ENCODE measurements around the gene ROR1.
"Not testable (repeated sequence)": the region's sequence is repeated elsewhere in the genome, so short reads cannot be mapped to it uniquely, and the experiment has no call there.

The ROR1 gene

DNA sequence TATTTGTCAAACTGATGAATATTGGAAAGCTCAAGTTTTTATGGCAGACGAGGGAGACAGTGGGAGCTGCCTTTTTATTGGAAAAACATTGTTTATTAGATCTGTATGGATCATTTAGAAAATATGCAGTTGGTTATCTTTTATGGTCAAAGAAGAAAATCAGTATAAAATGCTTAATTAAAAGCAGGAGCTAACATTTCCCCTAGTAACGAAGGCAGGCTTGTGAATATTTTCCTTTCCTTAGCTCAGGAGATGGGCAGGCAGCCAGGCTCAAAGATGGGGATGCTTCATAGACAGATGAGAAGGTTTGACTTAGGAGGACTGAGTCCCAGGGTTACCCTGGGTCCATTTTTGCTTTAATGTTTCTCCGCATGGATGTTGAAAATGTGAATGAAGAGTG lies 26.0 kb downstream of the ROR1 start:
- no peak for DNase-seq
- no peaks in the 10 kb centered on the region for H3K36me3 ChIP-seq (ENCODE audit: control insufficient read depth, insufficient read depth, low read length)
- no peaks in the 10 kb centered on the region for H3K27me3 ChIP-seq (replicated peaks; ENCODE audit: control insufficient read depth, insufficient read depth, low read length, poor library complexity, severe bottlenecking)
- H3K4me3 ChIP-seq (ENCODE audit: insufficient read depth, low read depth, low read length, poor library complexity, severe bottlenecking): no peak overlapping the region
- H3K9me3 ChIP-seq (ENCODE audit: control insufficient read depth, low read length): no peaks in the 10 kb centered on the region
- H3K27ac ChIP-seq (ENCODE audit: insufficient read depth, low read length, poor library complexity, severe bottlenecking): no peak overlapping the region
- no peaks in the 10 kb centered on the region for H3K4me1 ChIP-seq (ENCODE audit: control insufficient read depth, insufficient read depth, low read length, poor library complexity, severe bottlenecking)

GRCh38 chr1:63802109-63802508 lies 28.3 kb downstream of the ROR1 start:
- no peak for DNase-seq
- Histone ChIP-seq H3K4me3 (ENCODE audit: insufficient read depth, low read depth, low read length, poor library complexity, severe bottlenecking) (no peak overlapping the region), H3K27ac (ENCODE audit: insufficient read depth, low read length, poor library complexity, severe bottlenecking) (no peak overlapping the region), H3K4me1 (ENCODE audit: control insufficient read depth, insufficient read depth, low read length, poor library complexity, severe bottlenecking) (no peaks in the 10 kb centered on the region), H3K9me3 (ENCODE audit: control insufficient read depth, low read length) (no peaks in the 10 kb centered on the region), H3K27me3 (replicated peaks; ENCODE audit: control insufficient read depth, insufficient read depth, low read length, poor library complexity, severe bottlenecking) (no peaks in the 10 kb centered on the region), H3K36me3 (ENCODE audit: control insufficient read depth, insufficient read depth, low read length) (no peaks in the 10 kb centered on the region)

DNA sequence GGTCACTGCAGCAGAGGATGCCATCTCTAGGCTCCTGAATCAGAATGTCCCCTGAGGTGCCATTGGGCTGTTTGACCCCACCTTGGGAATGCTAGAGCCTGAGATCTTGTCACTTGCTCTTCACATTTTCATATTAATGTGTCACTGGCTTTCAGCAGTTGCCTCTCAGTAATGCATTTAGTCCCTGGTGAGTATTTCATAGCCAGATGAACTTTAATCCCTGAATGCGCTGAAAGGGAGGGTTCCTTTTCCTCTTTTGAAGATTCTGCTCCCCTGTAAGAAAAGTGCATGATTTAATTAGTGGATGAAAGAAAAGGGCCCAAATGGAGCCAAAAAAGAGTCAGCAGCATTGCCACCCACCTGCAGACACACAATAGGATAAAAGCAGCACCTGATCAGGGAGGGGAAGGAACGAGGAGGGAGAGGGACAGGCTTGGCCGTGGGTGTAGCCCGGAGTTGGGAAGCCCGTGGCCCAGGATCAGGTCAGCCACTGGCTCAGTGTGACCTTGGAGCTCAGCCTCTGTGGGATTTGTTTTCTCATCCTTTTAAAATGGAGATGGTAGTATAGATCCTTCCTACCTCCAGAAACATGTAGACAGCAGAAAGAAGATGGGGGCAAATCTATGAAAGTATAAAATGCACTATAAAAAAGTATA lies 31.1 kb downstream of the ROR1 start:
- no peaks in the 10 kb centered on the region for H3K27me3 ChIP-seq (replicated peaks; ENCODE audit: control insufficient read depth, insufficient read depth, low read length, poor library complexity, severe bottlenecking)
- no peaks in the 10 kb centered on the region for H3K4me1 ChIP-seq (ENCODE audit: control insufficient read depth, insufficient read depth, low read length, poor library complexity, severe bottlenecking)
- H3K27ac ChIP-seq (ENCODE audit: insufficient read depth, low read length, poor library complexity, severe bottlenecking): no peak overlapping the region
- no peaks in the 10 kb centered on the region for H3K9me3 ChIP-seq (ENCODE audit: control insufficient read depth, low read length)
- DNase-seq: no peak
- H3K4me3 ChIP-seq (ENCODE audit: insufficient read depth, low read depth, low read length, poor library complexity, severe bottlenecking): no peak overlapping the region
- H3K36me3 ChIP-seq (ENCODE audit: control insufficient read depth, insufficient read depth, low read length): no peaks in the 10 kb centered on the region

- DNase-seq: no peak
- Histone ChIP-seq H3K27me3 (replicated peaks; ENCODE audit: control insufficient read depth, insufficient read depth, low read length, poor library complexity, severe bottlenecking) (no peaks in the 10 kb centered on the region), H3K4me3 (ENCODE audit: insufficient read depth, low read depth, low read length, poor library complexity, severe bottlenecking) (no peak overlapping the region), H3K36me3 (ENCODE audit: control insufficient read depth, insufficient read depth, low read length) (no peaks in the 10 kb centered on the region), H3K4me1 (ENCODE audit: control insufficient read depth, insufficient read depth, low read length, poor library complexity, severe bottlenecking) (no peaks in the 10 kb centered on the region), H3K27ac (ENCODE audit: insufficient read depth, low read length, poor library complexity, severe bottlenecking) (no peak overlapping the region), H3K9me3 (ENCODE audit: control insufficient read depth, low read length) (no peaks in the 10 kb centered on the region)
These were observed 33.2 kb downstream of the ROR1 start for GRCh38 chr1:63807046-63807445.

- H3K4me1 ChIP-seq (ENCODE audit: control insufficient read depth, insufficient read depth, low read length, poor library complexity, severe bottlenecking): no peaks in the 10 kb centered on the region
- no peak overlapping the region for H3K4me3 ChIP-seq (ENCODE audit: insufficient read depth, low read depth, low read length, poor library complexity, severe bottlenecking)
- DNase-seq: no peak
- H3K27ac ChIP-seq (ENCODE audit: insufficient read depth, low read length, poor library complexity, severe bottlenecking): no peak overlapping the region
- H3K9me3 ChIP-seq (ENCODE audit: control insufficient read depth, low read length): no peaks in the 10 kb centered on the region
- H3K36me3 ChIP-seq (ENCODE audit: control insufficient read depth, insufficient read depth, low read length): no peaks in the 10 kb centered on the region
- H3K27me3 ChIP-seq (replicated peaks; ENCODE audit: control insufficient read depth, insufficient read depth, low read length, poor library complexity, severe bottlenecking): no peaks in the 10 kb centered on the region
These were observed 37.2 kb downstream of the ROR1 start for GRCh38 chr1:63810936-63811469.

DNA sequence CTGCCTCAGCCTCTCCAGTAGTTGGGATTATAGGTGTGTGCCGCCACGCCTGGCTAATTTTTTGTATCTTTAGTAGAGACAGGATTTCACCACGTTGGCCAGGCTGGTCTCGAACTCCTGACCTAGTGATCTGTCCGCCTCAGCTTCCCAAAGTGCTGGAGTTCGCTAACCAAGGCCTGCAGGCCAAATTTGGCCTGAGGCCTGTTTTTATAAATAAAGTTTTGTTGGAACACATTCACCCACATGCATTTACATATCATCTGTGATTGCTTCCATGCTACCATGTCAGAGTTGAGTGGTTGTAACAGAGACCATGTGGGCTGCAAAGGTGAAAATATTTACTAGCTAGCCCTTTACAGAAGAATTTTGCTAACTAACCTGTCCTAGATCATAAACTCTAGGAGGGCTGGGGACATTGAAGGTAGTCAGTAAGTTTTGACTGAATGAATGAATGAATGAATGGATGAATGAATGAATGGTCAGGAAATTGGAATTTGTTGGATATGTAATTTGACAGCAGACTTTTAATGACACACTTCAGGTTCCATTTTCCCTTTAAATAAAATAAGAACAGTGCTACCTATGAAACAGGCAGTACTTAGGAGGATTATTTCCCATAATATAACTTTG lies 38.4 kb downstream of the ROR1 start:
- Histone ChIP-seq H3K4me3 (ENCODE audit: insufficient read depth, low read depth, low read length, poor library complexity, severe bottlenecking) (no peak overlapping the region), H3K27ac (ENCODE audit: insufficient read depth, low read length, poor library complexity, severe bottlenecking) (no peak overlapping the region), H3K27me3 (replicated peaks; ENCODE audit: control insufficient read depth, insufficient read depth, low read length, poor library complexity, severe bottlenecking) (no peaks in the 10 kb centered on the region), H3K9me3 (ENCODE audit: control insufficient read depth, low read length) (no peaks in the 10 kb centered on the region), H3K36me3 (ENCODE audit: control insufficient read depth, insufficient read depth, low read length) (no peaks in the 10 kb centered on the region), H3K4me1 (ENCODE audit: control insufficient read depth, insufficient read depth, low read length, poor library complexity, severe bottlenecking) (no peaks in the 10 kb centered on the region)
- no peak for DNase-seq

- Histone ChIP-seq H3K27me3 (replicated peaks; ENCODE audit: control insufficient read depth, insufficient read depth, low read length, poor library complexity, severe bottlenecking) (no peaks in the 10 kb centered on the region), H3K4me3 (ENCODE audit: insufficient read depth, low read depth, low read length, poor library complexity, severe bottlenecking) (no peak overlapping the region), H3K27ac (ENCODE audit: insufficient read depth, low read length, poor library complexity, severe bottlenecking) (no peak overlapping the region), H3K9me3 (ENCODE audit: control insufficient read depth, low read length) (no peaks in the 10 kb centered on the region), H3K4me1 (ENCODE audit: control insufficient read depth, insufficient read depth, low read length, poor library complexity, severe bottlenecking) (no peaks in the 10 kb centered on the region), H3K36me3 (ENCODE audit: control insufficient read depth, insufficient read depth, low read length) (no peaks in the 10 kb centered on the region)
- no peak for DNase-seq
These were observed 40.0 kb downstream of the ROR1 start for GRCh38 chr1:63813829-63814277.

GRCh38 chr1:63816217-63816815 lies 42.5 kb downstream of the ROR1 start:
- not testable (repeated sequence) for H3K4me1 ChIP-seq (ENCODE audit: control insufficient read depth, insufficient read depth, low read length, poor library complexity, severe bottlenecking); H3K27ac ChIP-seq (ENCODE audit: insufficient read depth, low read length, poor library complexity, severe bottlenecking); DNase-seq; H3K4me3 ChIP-seq (ENCODE audit: insufficient read depth, low read depth, low read length, poor library complexity, severe bottlenecking); H3K36me3 ChIP-seq (ENCODE audit: control insufficient read depth, insufficient read depth, low read length); H3K27me3 ChIP-seq (replicated peaks; ENCODE audit: control insufficient read depth, insufficient read depth, low read length, poor library complexity, severe bottlenecking); H3K9me3 ChIP-seq (ENCODE audit: control insufficient read depth, low read length)

DNA sequence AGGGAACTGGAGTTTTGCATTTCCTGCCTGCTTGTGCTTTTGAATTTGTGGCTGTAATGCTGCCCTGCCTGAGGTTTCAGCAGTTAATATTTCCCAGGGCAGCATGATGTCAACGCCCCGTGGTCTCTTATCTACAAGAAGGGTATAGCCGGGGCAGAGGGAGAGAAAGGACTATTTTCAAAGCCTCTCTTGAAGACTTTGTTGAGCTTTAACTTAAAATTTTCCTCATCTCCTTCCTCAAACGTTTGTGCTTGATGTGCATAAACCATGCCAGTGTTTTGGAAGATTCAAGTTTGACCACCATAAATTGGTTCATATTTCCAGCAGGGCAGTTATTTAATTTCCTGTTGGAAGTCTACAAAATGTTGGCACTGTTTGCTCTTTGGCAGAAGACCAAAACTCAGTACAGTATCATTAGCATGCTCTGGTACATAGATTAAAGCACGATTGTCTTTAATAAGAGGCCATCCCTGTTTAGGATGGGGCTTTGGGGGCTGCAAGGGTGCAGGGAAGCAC lies 43.4 kb downstream of the ROR1 start:
- DNase-seq: no peak
- Histone ChIP-seq H3K27ac (ENCODE audit: insufficient read depth, low read length, poor library complexity, severe bottlenecking) (no peak overlapping the region), H3K4me1 (ENCODE audit: control insufficient read depth, insufficient read depth, low read length, poor library complexity, severe bottlenecking) (no peaks in the 10 kb centered on the region), H3K4me3 (ENCODE audit: insufficient read depth, low read depth, low read length, poor library complexity, severe bottlenecking) (no peak overlapping the region), H3K27me3 (replicated peaks; ENCODE audit: control insufficient read depth, insufficient read depth, low read length, poor library complexity, severe bottlenecking) (no peaks in the 10 kb centered on the region), H3K9me3 (ENCODE audit: control insufficient read depth, low read length) (no peaks in the 10 kb centered on the region), H3K36me3 (ENCODE audit: control insufficient read depth, insufficient read depth, low read length) (no peaks in the 10 kb centered on the region)

DNA sequence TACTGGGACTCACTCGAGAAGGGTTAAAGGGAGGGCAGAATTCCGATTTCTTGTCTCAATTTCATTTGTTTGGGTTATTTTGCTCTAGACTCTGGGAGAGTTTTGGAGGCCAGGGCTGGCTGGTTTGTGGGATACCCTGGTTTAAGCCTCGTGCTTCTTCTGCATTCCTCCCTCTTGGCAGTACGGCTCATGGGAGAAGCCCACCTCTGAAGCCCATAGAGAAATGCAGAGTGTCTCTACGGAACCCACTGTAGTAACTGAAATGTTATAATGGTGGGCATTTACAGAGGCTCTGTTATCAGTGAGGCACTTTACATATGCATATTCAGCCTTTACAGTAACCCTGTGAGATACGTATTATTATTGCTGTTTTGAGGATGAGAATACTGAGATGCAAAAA lies 43.9 kb downstream of the ROR1 start:
- no peak for DNase-seq
- Histone ChIP-seq H3K27ac (ENCODE audit: insufficient read depth, low read length, poor library complexity, severe bottlenecking) (no peak overlapping the region), H3K4me3 (ENCODE audit: insufficient read depth, low read depth, low read length, poor library complexity, severe bottlenecking) (no peak overlapping the region), H3K4me1 (ENCODE audit: control insufficient read depth, insufficient read depth, low read length, poor library complexity, severe bottlenecking) (no peaks in the 10 kb centered on the region), H3K9me3 (ENCODE audit: control insufficient read depth, low read length) (no peaks in the 10 kb centered on the region), H3K36me3 (ENCODE audit: control insufficient read depth, insufficient read depth, low read length) (no peaks in the 10 kb centered on the region), H3K27me3 (replicated peaks; ENCODE audit: control insufficient read depth, insufficient read depth, low read length, poor library complexity, severe bottlenecking) (no peaks in the 10 kb centered on the region)
